Upper lobe of left lung (tissue), 4 donors: ENCODE measurements around the gene ANO10.
"Not testable (repeated sequence)": the region's sequence is repeated elsewhere in the genome, so short reads cannot be mapped to it uniquely, and the experiment has no call there.

ENCODE experiments used
- POLR2A ChIP-seq, 4 donors: fragments of 450-650 bp; IDR thresholded peaks; one replicate each; pipeline ENCODE4 v1.5.1; 2016 to 2017; ENCODE audit warnings: antibody characterized with exemption in 4 of 4, mild to moderate bottlenecking in 2 of 4
- POLR2AphosphoS5 ChIP-seq, 2 donors: sonication (generic); formaldehyde crosslinking; IDR thresholded peaks; one replicate each; pipeline ENCODE4 v1.5.1; 2017; ENCODE audit warnings: antibody characterized with exemption in 2 of 2
- TF ChIP-seq, protein P1 (sequence below), 6 experiments: fragments of 450-650 bp in 4 of 6; fragments of 200-600 bp in 2 of 6; sonication (generic) in 2 of 6; IDR thresholded peaks; one replicate each; pipeline ENCODE4 v1.5.1; 2016 to 2019; ENCODE audit warnings: antibody characterized with exemption in 6 of 6

- TF ChIP-seq POLR2AphosphoS5, POLR2A (IDR thresholded peaks at IDR 0.05): not testable (repeated sequence)
- TF ChIP-seq, protein P1, sequence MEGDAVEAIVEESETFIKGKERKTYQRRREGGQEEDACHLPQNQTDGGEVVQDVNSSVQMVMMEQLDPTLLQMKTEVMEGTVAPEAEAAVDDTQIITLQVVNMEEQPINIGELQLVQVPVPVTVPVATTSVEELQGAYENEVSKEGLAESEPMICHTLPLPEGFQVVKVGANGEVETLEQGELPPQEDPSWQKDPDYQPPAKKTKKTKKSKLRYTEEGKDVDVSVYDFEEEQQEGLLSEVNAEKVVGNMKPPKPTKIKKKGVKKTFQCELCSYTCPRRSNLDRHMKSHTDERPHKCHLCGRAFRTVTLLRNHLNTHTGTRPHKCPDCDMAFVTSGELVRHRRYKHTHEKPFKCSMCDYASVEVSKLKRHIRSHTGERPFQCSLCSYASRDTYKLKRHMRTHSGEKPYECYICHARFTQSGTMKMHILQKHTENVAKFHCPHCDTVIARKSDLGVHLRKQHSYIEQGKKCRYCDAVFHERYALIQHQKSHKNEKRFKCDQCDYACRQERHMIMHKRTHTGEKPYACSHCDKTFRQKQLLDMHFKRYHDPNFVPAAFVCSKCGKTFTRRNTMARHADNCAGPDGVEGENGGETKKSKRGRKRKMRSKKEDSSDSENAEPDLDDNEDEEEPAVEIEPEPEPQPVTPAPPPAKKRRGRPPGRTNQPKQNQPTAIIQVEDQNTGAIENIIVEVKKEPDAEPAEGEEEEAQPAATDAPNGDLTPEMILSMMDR (IDR thresholded peaks at IDR 0.05), result peak; percentile 49 to 68 (median 56)
These were observed 77.5 kb downstream of the ANO10 start for GRCh38 chr3:43544277-43544676.
